ENCODE measurements around the gene EFCAB8. TPM values are rescaled to one million over a fixed set of nuclear protein-coding genes. Genes with fewer than 3 reads are reported as not detected.

Gene EFCAB8
- total and polyA plus RNA-seq, 4 donors = 0.25 TPM; not detected in 3

DNA sequence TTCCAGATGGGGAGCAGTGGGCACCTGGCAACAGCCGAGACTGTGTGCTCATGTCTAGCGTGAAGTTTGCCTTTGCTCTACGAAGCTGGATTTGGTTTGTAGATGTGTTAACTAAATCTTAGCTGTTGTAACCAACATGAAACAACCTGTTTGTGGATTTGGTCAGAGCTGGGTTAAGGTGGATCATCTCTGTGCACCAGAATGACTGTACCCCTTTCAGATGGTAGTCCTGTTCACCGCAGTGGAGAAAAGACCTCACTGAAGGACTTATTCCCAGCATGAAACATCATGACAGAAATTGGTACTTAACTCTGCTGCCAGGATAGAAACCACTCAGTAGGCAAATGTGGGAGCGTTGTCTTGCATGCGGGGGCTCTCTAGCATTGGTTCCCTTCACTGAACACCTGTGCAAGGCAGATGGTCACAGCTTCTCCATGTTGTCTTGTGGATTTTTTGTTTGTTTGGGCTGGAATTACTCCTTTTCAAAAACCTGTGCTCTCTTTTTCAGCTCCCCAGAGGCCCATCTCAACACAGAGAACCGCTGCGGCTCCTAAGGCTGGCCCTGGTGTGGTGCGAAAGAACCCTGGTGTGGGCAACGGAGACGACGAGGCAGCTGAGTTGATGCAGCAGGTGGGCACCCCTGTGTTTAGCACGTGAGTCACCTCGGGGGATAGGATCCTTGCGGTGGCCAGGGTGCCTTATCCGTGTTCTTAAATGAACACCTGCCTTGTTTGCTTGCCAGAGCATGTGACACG lies 19.3 kb upstream of the EFCAB8 start:
- no peak for DNase-seq (ENCODE audit: low spot score)
- 93% methylated on average over 17 of the region's 17 CpGs for WGBS

GRCh38 chr20:32839982-32840285 lies 18.8 kb upstream of the EFCAB8 start:
- no peak for DNase-seq (ENCODE audit: low spot score)
- H3K27me3 ChIP-seq (ENCODE audit: control insufficient read depth in 4 of 4, insufficient read depth in 4 of 4, low read length in 3 of 4) = no peaks in the 10 kb centered on the region
- no peak overlapping the region for H3K4me3 ChIP-seq (ENCODE audit: low read depth in 1 of 3, low read length in 3 of 3)
- no peak overlapping the region for H3K9ac ChIP-seq (ENCODE audit: low read depth in 1 of 2, low read length in 2 of 2)
- no peaks in the 10 kb centered on the region for H3K4me1 ChIP-seq (ENCODE audit: control insufficient read depth in 4 of 4, insufficient read depth in 4 of 4, low read length in 3 of 4)
- H3K27ac ChIP-seq (ENCODE audit: low read depth in 1 of 2, low read length in 2 of 2) = no peak overlapping the region
- TF ChIP-seq HNF4A (conservative IDR thresholded peaks at IDR 0.05) (no peak), EGR1 (IDR thresholded peaks at IDR 0.05; ENCODE audit: low read depth in 2 of 2) (no peak), FOXA1 (IDR thresholded peaks at IDR 0.05) (no peak), YY1 (IDR thresholded peaks at IDR 0.05) (no peak), MAX (IDR thresholded peaks at IDR 0.05) (no peak), RAD21 (IDR thresholded peaks at IDR 0.05) (no peak), TAF1 (conservative IDR thresholded peaks at IDR 0.05) (no peak), FOXA2 (IDR thresholded peaks at IDR 0.05) (no peak), SP1 (IDR thresholded peaks at IDR 0.05) (no peak), GABPA (IDR thresholded peaks at IDR 0.05 in 1 of 2, conservative IDR thresholded peaks at IDR 0.05 in 1 of 2) (no peak), ZBTB33 (IDR thresholded peaks at IDR 0.05) (no peak), HNF4G (IDR thresholded peaks at IDR 0.05) (no peak), REST (IDR thresholded peaks at IDR 0.05) (no peak), RXRA (IDR thresholded peaks at IDR 0.05) (no peak)
- TF ChIP-seq, protein P1, sequence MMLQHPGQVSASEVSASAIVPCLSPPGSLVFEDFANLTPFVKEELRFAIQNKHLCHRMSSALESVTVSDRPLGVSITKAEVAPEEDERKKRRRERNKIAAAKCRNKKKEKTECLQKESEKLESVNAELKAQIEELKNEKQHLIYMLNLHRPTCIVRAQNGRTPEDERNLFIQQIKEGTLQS (IDR thresholded peaks at IDR 0.05) = no peak
- TF ChIP-seq, protein P2, sequence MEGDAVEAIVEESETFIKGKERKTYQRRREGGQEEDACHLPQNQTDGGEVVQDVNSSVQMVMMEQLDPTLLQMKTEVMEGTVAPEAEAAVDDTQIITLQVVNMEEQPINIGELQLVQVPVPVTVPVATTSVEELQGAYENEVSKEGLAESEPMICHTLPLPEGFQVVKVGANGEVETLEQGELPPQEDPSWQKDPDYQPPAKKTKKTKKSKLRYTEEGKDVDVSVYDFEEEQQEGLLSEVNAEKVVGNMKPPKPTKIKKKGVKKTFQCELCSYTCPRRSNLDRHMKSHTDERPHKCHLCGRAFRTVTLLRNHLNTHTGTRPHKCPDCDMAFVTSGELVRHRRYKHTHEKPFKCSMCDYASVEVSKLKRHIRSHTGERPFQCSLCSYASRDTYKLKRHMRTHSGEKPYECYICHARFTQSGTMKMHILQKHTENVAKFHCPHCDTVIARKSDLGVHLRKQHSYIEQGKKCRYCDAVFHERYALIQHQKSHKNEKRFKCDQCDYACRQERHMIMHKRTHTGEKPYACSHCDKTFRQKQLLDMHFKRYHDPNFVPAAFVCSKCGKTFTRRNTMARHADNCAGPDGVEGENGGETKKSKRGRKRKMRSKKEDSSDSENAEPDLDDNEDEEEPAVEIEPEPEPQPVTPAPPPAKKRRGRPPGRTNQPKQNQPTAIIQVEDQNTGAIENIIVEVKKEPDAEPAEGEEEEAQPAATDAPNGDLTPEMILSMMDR (IDR thresholded peaks at IDR 0.05; ENCODE audit: low read depth, low read length, missing input control) = no peak
- 96% methylated on average over 4 of the region's 4 CpGs for WGBS
- H3K9me3 ChIP-seq (ENCODE audit: control insufficient read depth in 4 of 4, low read length in 3 of 4) = no peaks in the 10 kb centered on the region
- peaks cover 25 to 52% (median 41%) of the 10 kb centered on the region in 4 donors for H3K36me3 ChIP-seq (ENCODE audit: control insufficient read depth in 4 of 4, insufficient read depth in 3 of 4, low read depth in 1 of 4, low read length in 3 of 4)

More for the DNA sequence above, 19.3 kb upstream of the EFCAB8 start:
- Histone ChIP-seq H3K4me3 (ENCODE audit: low read depth in 1 of 3, low read length in 3 of 3) (no peak overlapping the region), H3K27me3 (ENCODE audit: control insufficient read depth in 4 of 4, insufficient read depth in 4 of 4, low read length in 3 of 4) (no peaks in the 10 kb centered on the region), H3K9ac (ENCODE audit: low read depth in 1 of 2, low read length in 2 of 2) (no peak overlapping the region), H3K4me1 (ENCODE audit: control insufficient read depth in 4 of 4, insufficient read depth in 4 of 4, low read length in 3 of 4) (no peaks in the 10 kb centered on the region), H3K27ac (ENCODE audit: low read depth in 1 of 2, low read length in 2 of 2) (no peak overlapping the region), H3K9me3 (ENCODE audit: control insufficient read depth in 4 of 4, low read length in 3 of 4) (no peaks in the 10 kb centered on the region), H3K36me3 (ENCODE audit: control insufficient read depth in 4 of 4, insufficient read depth in 3 of 4, low read depth in 1 of 4, low read length in 3 of 4) (peaks cover 25 to 53% (median 40%) of the 10 kb centered on the region in 4 donors)
- TF ChIP-seq HNF4G (IDR thresholded peaks at IDR 0.05) (no peak), FOXA1 (IDR thresholded peaks at IDR 0.05) (no peak), NR2F2 (IDR thresholded peaks at IDR 0.05) (no peak)
- TF ChIP-seq, protein P1 (IDR thresholded peaks at IDR 0.05) = no peak

Measured in liver (tissue), 9 donors.